HepG2 (cell line): ENCODE results near the gene UBE2O. TPM values are rescaled to one million over a fixed set of nuclear protein-coding genes. Genes with fewer than 3 reads are reported as not detected.

Source experiments
- ETV5 ChIP-seq: IDR thresholded peaks from 2 replicates; pipeline ENCODE4 v1.6.1; 2018; ENCODE audit warnings: missing biosample characterization, missing genetic modification reagents, inconsistent platforms, borderline replicate concordance
- FOSL1 ChIP-seq: sonication (generic); formaldehyde crosslinking; IDR thresholded peaks from 2 replicates; pipeline ENCODE4 v1.9.0; 2021; ENCODE audit warnings: missing genetic modification reagents, borderline replicate concordance
- FOXA1 ChIP-seq, 2 experiments: fragments of 450-650 bp in 1 of 2; sonication (generic) in 1 of 2; formaldehyde crosslinking in 1 of 2; IDR thresholded peaks; 2 replicates each; pipeline versions ENCODE4 v1.4.0 to v1.6.1; 2016 to 2020; ENCODE audit warnings: missing genetic modification reagents in 1 of 2
- HNRNPH1 ChIP-seq: fragments of 200-400 bp; formaldehyde crosslinking; optimal IDR thresholded peaks from 2 replicates; pipeline ENCODE3; 2017; ENCODE audit warnings: mild to moderate bottlenecking, low read depth, low read length
- NONO ChIP-seq, 2 experiments: fragments of 450-650 bp in 1 of 2; sonication (generic) in 1 of 2; formaldehyde crosslinking in 1 of 2; IDR thresholded peaks in 1 of 2; conservative IDR thresholded peaks in 1 of 2; 2 replicates each; pipeline versions ENCODE4 v1.6.1 to v1.8.0; 2017 to 2022; ENCODE audit warnings: mild to moderate bottlenecking in 1 of 2, missing genetic modification reagents in 1 of 2, moderate library complexity in 1 of 2
- SP1 ChIP-seq, 2 experiments: fragments of 450-650 bp in 1 of 2; sonication (generic) in 1 of 2; formaldehyde crosslinking in 1 of 2; IDR thresholded peaks; 2 replicates each; pipeline versions ENCODE4 v1.4.0 to v1.6.1; 2016 to 2020; ENCODE audit warnings: missing genetic modification reagents in 1 of 2
- TARDBP ChIP-seq: sonication (generic); formaldehyde crosslinking; IDR thresholded peaks from 2 replicates; pipeline ENCODE4 v1.8.0; 2022; ENCODE audit warnings: mild to moderate bottlenecking, missing genetic modification reagents
- XBP1 ChIP-seq: sonication (generic); formaldehyde crosslinking; IDR thresholded peaks from 2 replicates; pipeline ENCODE4 v1.5.0; 2020; ENCODE audit warnings: missing genetic modification reagents
- ZC3H13 ChIP-seq: sonication (generic); formaldehyde crosslinking; IDR thresholded peaks from 2 replicates; pipeline ENCODE4 v1.8.1; 2023; ENCODE audit warnings: mild to moderate bottlenecking, missing genetic modification reagents, moderate library complexity
- ZNF510 ChIP-seq: sonication (generic); formaldehyde crosslinking; IDR thresholded peaks from 2 replicates; pipeline ENCODE4 v1.4.0; 2020; ENCODE audit warnings: low read depth, mild to moderate bottlenecking, missing genetic modification reagents
- ZNF672 ChIP-seq: sonication (generic); formaldehyde crosslinking; IDR thresholded peaks from 2 replicates; pipeline ENCODE4 v1.8.1; 2022; ENCODE audit warnings: missing genetic modification reagents
- ZNF674 ChIP-seq: sonication (generic); formaldehyde crosslinking; IDR thresholded peaks from 2 replicates; pipeline ENCODE4 v1.5.0; 2020; ENCODE audit warnings: low read depth, mild to moderate bottlenecking, missing genetic modification reagents
- ZNF772 ChIP-seq: sonication (generic); formaldehyde crosslinking; IDR thresholded peaks from 2 replicates; pipeline ENCODE4 v1.5.0; 2020; ENCODE audit warnings: mild to moderate bottlenecking, missing genetic modification reagents
- ZNF777 ChIP-seq: sonication (generic); formaldehyde crosslinking; IDR thresholded peaks from 2 replicates; pipeline ENCODE4 v1.4.0; 2020; ENCODE audit warnings: missing genetic modification reagents
- polyA plus RNA-seq, 8 experiments: library from polyadenylated mRNA; depleted of rRNA in 3 of 8; stranded (reverse) in 7 of 8; unstranded in 1 of 8; fragments of >200 nt; fragmentation: Illumina TruSeq in 4 of 8; extraction: Trizol in 4 of 8; gene quantifications; 2 replicates each; pipeline versions ENCODE4 v1.2.1 to v1.2.3, GENCODE V29; 2011 to 2016; ENCODE audit warnings: low read depth in 4 of 8, missing spikeins in 1 of 8, mixed read lengths in 1 of 8; ENCODE audit not compliant: insufficient read depth in 1 of 8
- total RNA-seq, 5 experiments: library from RNA; depleted of rRNA; stranded (reverse); fragments of >200 nt; fragmentation: Illumina TruSeq; extraction: Trizol; gene quantifications; 2 replicates each; pipeline ENCODE4 v1.2.3, GENCODE V29; 2016; ENCODE audit warnings: low read depth in 1 of 5
- TF ChIP-seq, protein P1 (sequence below): sonication (generic); formaldehyde crosslinking; IDR thresholded peaks from 2 replicates; pipeline ENCODE4 v1.4.0; 2020; ENCODE audit warnings: missing genetic modification reagents
- TF ChIP-seq, protein P2 (sequence below): sonication (generic); formaldehyde crosslinking; IDR thresholded peaks from 2 replicates; pipeline ENCODE4 v1.4.0; 2020; ENCODE audit warnings: missing genetic modification reagents
- TF ChIP-seq, protein P3 (sequence below): sonication (generic); formaldehyde crosslinking; conservative IDR thresholded peaks from 2 replicates; pipeline ENCODE4 v1.5.0; 2020; ENCODE audit warnings: missing genetic modification reagents
- TF ChIP-seq, protein P4 (sequence below): sonication (generic); formaldehyde crosslinking; IDR thresholded peaks from 2 replicates; pipeline ENCODE4 v1.4.0; 2020; ENCODE audit warnings: mild to moderate bottlenecking, missing genetic modification reagents

UBE2O gene
- total and polyA plus RNA-seq, 2 of the 13 experiments (the other 11 are each of a cell fraction or from before 2014, with no cell fraction given): 21.5 to 23.5 TPM

DNA sequence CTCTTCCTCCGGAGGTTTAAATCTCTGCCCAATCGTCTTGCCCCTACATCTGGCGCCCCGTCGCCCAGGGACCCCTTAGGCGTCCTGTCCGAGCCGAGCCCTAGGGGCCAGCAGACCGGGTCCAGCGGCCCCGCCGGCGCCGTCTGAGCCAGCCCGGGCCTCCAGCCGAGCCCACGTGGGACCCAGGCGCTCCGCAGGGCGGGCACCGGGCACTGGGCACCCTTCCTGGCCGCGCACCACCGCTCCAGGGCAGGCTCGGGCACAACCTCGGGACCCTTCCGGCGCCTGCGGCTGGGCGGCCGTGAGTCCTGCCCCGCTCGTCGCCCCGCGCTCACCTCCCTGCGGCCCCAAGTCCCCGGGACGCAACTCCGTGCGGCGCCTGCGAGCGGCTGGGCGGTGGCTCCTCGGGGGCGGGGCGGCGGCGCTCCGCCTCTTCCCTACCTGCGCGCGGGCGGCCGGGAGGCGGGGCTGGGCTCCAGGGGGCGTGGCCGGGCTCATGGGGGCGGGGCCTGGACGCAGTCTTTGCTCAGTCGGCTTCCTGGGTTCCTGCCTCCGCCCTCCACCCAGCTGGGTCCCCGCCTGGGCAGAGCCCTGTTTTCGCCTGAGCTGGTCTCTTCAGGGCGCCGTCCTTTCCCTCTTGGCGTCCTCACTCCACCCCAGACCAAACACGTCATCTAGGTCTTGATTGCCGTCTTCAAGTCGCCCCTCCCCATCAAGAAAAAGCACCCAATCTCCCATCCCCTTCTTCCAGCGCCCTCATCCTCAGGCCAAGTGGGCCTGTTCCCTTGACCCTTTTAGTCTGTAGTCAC lies 48.3 kb upstream of the UBE2O start, which contains the start of gene RHBDF2 (continued):
- TF ChIP-seq ZNF672 (CRISPR knock-in tag) (no peak), NONO (IDR thresholded peaks at IDR 0.05) (no peak), NONO (CRISPR knock-in tag; conservative IDR thresholded peaks at IDR 0.05) (peak; percentile 65), FOSL1 (CRISPR knock-in tag) (no peak), ZNF772 (peak; percentile 54; the same call in 1 of the 2 replicates), ZNF777 (CRISPR knock-in tag) (peak; percentile 77), ZNF510 (CRISPR knock-in tag) (no peak; the same call in 1 of the 2 replicates), SP1 (IDR thresholded peaks at IDR 0.05) (no peak), SP1 (CRISPR knock-in tag; IDR thresholded peaks at IDR 0.05) (peak; percentile 61), TARDBP (CRISPR knock-in tag) (0 out of 2 replicates have a peak, but pooled peaks have one; percentile 31), XBP1 (no peak), HNRNPH1 (no peak), ZNF674 (peak; percentile 99; the same call in 1 of the 2 replicates), ZC3H13 (0 out of 2 replicates have a peak, but pooled peaks have one; percentile 50), ETV5 (CRISPR knock-in tag) (no peak), FOXA1 (IDR thresholded peaks at IDR 0.05) (no peak), FOXA1 (CRISPR knock-in tag; IDR thresholded peaks at IDR 0.05) (0 out of 2 replicates have a peak, but pooled peaks have one; percentile 3)
- TF ChIP-seq, protein P1, sequence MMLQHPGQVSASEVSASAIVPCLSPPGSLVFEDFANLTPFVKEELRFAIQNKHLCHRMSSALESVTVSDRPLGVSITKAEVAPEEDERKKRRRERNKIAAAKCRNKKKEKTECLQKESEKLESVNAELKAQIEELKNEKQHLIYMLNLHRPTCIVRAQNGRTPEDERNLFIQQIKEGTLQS (CRISPR knock-in tag): no peak
- TF ChIP-seq, protein P2, sequence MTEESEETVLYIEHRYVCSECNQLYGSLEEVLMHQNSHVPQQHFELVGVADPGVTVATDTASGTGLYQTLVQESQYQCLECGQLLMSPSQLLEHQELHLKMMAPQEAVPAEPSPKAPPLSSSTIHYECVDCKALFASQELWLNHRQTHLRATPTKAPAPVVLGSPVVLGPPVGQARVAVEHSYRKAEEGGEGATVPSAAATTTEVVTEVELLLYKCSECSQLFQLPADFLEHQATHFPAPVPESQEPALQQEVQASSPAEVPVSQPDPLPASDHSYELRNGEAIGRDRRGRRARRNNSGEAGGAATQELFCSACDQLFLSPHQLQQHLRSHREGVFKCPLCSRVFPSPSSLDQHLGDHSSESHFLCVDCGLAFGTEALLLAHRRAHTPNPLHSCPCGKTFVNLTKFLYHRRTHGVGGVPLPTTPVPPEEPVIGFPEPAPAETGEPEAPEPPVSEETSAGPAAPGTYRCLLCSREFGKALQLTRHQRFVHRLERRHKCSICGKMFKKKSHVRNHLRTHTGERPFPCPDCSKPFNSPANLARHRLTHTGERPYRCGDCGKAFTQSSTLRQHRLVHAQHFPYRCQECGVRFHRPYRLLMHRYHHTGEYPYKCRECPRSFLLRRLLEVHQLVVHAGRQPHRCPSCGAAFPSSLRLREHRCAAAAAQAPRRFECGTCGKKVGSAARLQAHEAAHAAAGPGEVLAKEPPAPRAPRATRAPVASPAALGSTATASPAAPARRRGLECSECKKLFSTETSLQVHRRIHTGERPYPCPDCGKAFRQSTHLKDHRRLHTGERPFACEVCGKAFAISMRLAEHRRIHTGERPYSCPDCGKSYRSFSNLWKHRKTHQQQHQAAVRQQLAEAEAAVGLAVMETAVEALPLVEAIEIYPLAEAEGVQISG: peak; percentile 81
- TF ChIP-seq, protein P3, sequence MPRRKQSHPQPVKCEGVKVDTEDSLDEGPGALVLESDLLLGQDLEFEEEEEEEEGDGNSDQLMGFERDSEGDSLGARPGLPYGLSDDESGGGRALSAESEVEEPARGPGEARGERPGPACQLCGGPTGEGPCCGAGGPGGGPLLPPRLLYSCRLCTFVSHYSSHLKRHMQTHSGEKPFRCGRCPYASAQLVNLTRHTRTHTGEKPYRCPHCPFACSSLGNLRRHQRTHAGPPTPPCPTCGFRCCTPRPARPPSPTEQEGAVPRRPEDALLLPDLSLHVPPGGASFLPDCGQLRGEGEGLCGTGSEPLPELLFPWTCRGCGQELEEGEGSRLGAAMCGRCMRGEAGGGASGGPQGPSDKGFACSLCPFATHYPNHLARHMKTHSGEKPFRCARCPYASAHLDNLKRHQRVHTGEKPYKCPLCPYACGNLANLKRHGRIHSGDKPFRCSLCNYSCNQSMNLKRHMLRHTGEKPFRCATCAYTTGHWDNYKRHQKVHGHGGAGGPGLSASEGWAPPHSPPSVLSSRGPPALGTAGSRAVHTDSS (CRISPR knock-in tag): no peak
- TF ChIP-seq, protein P4, sequence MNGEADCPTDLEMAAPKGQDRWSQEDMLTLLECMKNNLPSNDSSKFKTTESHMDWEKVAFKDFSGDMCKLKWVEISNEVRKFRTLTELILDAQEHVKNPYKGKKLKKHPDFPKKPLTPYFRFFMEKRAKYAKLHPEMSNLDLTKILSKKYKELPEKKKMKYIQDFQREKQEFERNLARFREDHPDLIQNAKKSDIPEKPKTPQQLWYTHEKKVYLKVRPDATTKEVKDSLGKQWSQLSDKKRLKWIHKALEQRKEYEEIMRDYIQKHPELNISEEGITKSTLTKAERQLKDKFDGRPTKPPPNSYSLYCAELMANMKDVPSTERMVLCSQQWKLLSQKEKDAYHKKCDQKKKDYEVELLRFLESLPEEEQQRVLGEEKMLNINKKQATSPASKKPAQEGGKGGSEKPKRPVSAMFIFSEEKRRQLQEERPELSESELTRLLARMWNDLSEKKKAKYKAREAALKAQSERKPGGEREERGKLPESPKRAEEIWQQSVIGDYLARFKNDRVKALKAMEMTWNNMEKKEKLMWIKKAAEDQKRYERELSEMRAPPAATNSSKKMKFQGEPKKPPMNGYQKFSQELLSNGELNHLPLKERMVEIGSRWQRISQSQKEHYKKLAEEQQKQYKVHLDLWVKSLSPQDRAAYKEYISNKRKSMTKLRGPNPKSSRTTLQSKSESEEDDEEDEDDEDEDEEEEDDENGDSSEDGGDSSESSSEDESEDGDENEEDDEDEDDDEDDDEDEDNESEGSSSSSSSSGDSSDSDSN: no peak; the same call in 1 of the 2 replicates
